A549 treated with CpdA at 1 μM for 4 hours (cell line): Measurements from ENCODE around the gene PEX12. TPM values are rescaled to one million over a fixed set of nuclear protein-coding genes. Genes with fewer than 3 reads are reported as not detected.

Experiments used
- total RNA-seq: library from RNA; stranded (reverse); fragments of 200-300 nt; extraction: Qiagen RNA extraction; gene quantifications from 5 replicates; pipeline ENCODE4 v1.2.3, GENCODE V29; 2022; ENCODE audit warnings: low read depth

The PEX12 gene
- 7.0 to 8.8 TPM (median 7.4 TPM) in 5 replicates for total RNA-seq

GRCh38 chr17:35578197-35578928 lies at the start of gene PEX12:
Gene PEX12 (minus strand): TSS chr17:35578571. CDS start chr17:35578021, 550 bp downstream.

GRCh38 chr17:35587074-35587961 lies 8.9 kb upstream of the PEX12 start, which contains the start of gene AP2B1:
Gene AP2B1 (plus strand): TSS chr17:35587322. CDS start chr17:35594031, 6,709 bp downstream.

GRCh38 chr17:35560703-35561102 lies 17.7 kb downstream of the PEX12 start, which contains the start of gene SLFN14:
Gene SLFN14 (minus strand): TSS chr17:35560819. CDS start chr17:35558062, 2,757 bp downstream.

GRCh38 chr17:35537601-35538141 lies 40.7 kb downstream of the PEX12 start, which contains the start of gene SLFN12L:
Gene SLFN12L (minus strand): TSS chr17:35537678. CDS start chr17:35522364, 15,314 bp downstream.

Other genes with a start within 250 kb of the PEX12 start
- 6.1 to 8.1 TPM (median 7.4 TPM) in 5 replicates for gene SLFN11, start 204.9 kb downstream of the PEX12 start, total RNA-seq
- gene SLFN12, start 146.1 kb downstream of the PEX12 start, total RNA-seq: 0.08 TPM in 1 of 5 replicates, not detected in the others
- 3.3 to 6.7 TPM (median 4.6 TPM) in 5 replicates for gene SLFN13, start 129.8 kb downstream of the PEX12 start, total RNA-seq
- gene SLFN12L, start 40.9 kb downstream of the PEX12 start, total RNA-seq: 0.02 to 0.26 TPM in 2 of 5 replicates, not detected in the others
- not detected in 5 replicates for gene SLFN14, start 17.8 kb downstream of the PEX12 start, total RNA-seq
- gene AP2B1, start 8.8 kb upstream of the PEX12 start, total RNA-seq: 127 to 153 TPM (median 143 TPM) in 5 replicates
- 0.05 to 0.15 TPM (median 0.10 TPM) in 5 replicates for gene RASL10B, start 153.1 kb upstream of the PEX12 start, total RNA-seq
- 0.09 to 0.21 TPM (median 0.12 TPM) in 4 of 5 replicates, not detected in the other for gene GAS2L2, start 174.7 kb upstream of the PEX12 start, total RNA-seq
- gene C17orf50, start 182.3 kb upstream of the PEX12 start, total RNA-seq: 0.23 to 0.42 TPM (median 0.30 TPM) in 5 replicates
- 3.6 to 7.7 TPM (median 6.0 TPM) in 5 replicates for gene MMP28, start 217.1 kb upstream of the PEX12 start, total RNA-seq
- 209 to 237 TPM (median 216 TPM) in 5 replicates for gene TAF15, start 230.9 kb upstream of the PEX12 start, total RNA-seq